ENCODE data around the gene RFX4.

The RFX4 gene

DNA sequence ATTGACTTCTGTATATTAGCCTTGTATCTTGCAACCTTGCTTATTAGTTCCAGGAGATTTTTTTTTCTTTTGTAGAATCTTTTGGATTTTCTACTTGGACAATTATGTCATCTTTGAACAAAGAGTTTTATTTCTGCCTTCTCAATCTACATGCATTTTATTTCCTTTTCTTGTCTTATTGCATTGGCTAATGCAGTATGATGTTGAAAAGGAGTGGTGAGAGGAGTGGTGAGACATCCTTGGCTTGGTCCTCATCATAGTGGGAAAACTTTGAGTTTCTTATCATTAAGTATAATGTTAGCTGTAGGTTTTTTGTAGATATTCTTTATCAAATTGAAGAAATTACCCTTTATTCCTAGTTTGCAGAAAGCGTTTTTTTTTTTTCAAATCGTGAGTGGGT is 80.6 kb downstream of the RFX4 start:
- H3K27ac ChIP-seq = no peak overlapping the region
- no peaks in the 10 kb centered on the region for H3K36me3 ChIP-seq (ENCODE audit: insufficient read depth, low read length)
- no peak overlapping the region for H3K9ac ChIP-seq (ENCODE audit: insufficient read length)
- H3K9me3 ChIP-seq (ENCODE audit: low read depth, low read length) = no peaks in the 10 kb centered on the region; the same call in 1 of the 2 replicates
- no peak for DNase-seq (ENCODE audit: low read depth, low spot score)
- no peak overlapping the region for H3K4me3 ChIP-seq
- TF ChIP-seq EZH2 (IDR thresholded peaks at IDR 0.05) (no peak), FOXP2 (optimal IDR thresholded peaks at IDR 0.05; ENCODE audit: control extremely low read depth, extremely low read length, insufficient read depth) (no peak), POLR2AphosphoS5 (IDR thresholded peaks at IDR 0.05; ENCODE audit: borderline replicate concordance, low read depth, low read length) (no peak)

DNA sequence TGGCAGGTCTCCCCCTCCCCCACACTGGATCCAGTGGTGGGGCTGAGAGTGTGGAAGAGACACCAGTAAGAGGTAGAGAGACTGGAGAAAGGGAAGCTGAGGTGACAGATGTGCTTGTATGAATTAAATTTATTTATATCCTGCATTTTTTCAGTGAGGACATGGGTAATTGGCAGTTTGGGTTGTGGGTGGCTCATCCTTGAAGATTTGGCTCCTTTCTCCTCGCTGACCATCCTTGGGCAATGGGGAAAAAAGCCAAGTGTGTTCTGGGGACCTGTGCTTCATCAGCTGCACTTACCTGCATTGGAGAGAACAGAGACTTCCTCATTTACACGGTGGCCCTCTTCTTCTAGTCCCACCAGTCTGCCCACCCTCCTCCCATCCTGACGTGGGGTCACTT is 86.4 kb downstream of the RFX4 start:
- no peak overlapping the region for H3K4me3 ChIP-seq
- H3K27ac ChIP-seq = no peak overlapping the region
- no peaks in the 10 kb centered on the region for H3K36me3 ChIP-seq (ENCODE audit: insufficient read depth, low read length)
- H3K9me3 ChIP-seq (ENCODE audit: low read depth, low read length) = no peaks in the 10 kb centered on the region
- H3K9ac ChIP-seq (ENCODE audit: insufficient read length) = no peak overlapping the region
- TF ChIP-seq EZH2 (IDR thresholded peaks at IDR 0.05) = no peak
- TF ChIP-seq FOXP2 (optimal IDR thresholded peaks at IDR 0.05; ENCODE audit: control extremely low read depth, extremely low read length, insufficient read depth) = no peak
- no peak for TF ChIP-seq POLR2AphosphoS5 (IDR thresholded peaks at IDR 0.05; ENCODE audit: borderline replicate concordance, low read depth, low read length)
- no peak for DNase-seq (ENCODE audit: low read depth, low spot score)

DNA sequence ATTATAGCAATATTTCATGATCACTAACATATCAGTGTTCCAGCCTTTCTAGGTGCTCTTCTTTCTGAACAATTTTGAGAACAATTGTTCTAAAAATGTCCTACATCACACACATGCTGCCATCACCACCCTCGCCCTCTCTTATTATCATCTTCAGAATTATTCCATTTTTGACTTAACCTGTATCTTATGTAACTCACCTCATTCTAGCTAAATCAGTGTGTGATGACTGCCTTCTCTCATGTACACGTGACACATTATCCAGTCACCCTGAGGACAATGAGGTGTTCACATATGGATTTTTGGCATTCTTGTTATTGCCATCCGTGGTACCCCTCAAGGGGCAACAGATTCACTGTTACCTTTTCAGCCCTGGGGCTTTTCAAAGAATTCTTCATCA is 87.3 kb downstream of the RFX4 start:
- Histone ChIP-seq H3K9ac (ENCODE audit: insufficient read length) (no peak overlapping the region), H3K9me3 (ENCODE audit: low read depth, low read length) (no peaks in the 10 kb centered on the region), H3K4me3 (no peak overlapping the region), H3K36me3 (ENCODE audit: insufficient read depth, low read length) (no peaks in the 10 kb centered on the region), H3K27ac (no peak overlapping the region)
- no peak for TF ChIP-seq FOXP2 (optimal IDR thresholded peaks at IDR 0.05; ENCODE audit: control extremely low read depth, extremely low read length, insufficient read depth)
- TF ChIP-seq POLR2AphosphoS5 (IDR thresholded peaks at IDR 0.05; ENCODE audit: borderline replicate concordance, low read depth, low read length) = no peak
- DNase-seq (ENCODE audit: low read depth, low spot score) = no peak

DNA sequence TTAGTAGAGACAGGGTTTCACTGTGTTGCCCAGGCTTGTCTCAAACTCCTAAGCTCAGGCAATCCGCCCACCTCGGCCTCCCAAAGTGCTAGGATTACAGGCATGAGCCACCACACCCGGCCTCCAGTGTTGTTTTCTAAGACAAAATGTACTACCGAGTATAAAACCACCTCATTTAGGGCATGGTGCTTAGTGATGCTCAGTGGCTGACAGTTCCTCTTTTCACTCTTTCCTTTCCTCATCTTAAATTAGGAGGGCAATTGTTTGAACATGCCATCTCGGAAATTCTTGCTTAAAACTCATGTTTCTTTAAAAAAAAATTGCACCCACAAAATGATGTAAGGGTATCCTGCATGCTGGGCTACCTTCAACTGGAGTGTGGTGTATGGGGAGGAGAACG is 89.0 kb downstream of the RFX4 start:
- DNase-seq (ENCODE audit: low read depth, low spot score) = no peak
- Histone ChIP-seq H3K27ac (no peak overlapping the region), H3K9ac (ENCODE audit: insufficient read length) (no peak overlapping the region), H3K9me3 (ENCODE audit: low read depth, low read length) (no peaks in the 10 kb centered on the region), H3K4me3 (no peak overlapping the region), H3K36me3 (ENCODE audit: insufficient read depth, low read length) (no peaks in the 10 kb centered on the region)
- TF ChIP-seq EZH2 (IDR thresholded peaks at IDR 0.05) (no peak), POLR2AphosphoS5 (IDR thresholded peaks at IDR 0.05; ENCODE audit: borderline replicate concordance, low read depth, low read length) (no peak), FOXP2 (optimal IDR thresholded peaks at IDR 0.05; ENCODE audit: control extremely low read depth, extremely low read length, insufficient read depth) (no peak)

DNA sequence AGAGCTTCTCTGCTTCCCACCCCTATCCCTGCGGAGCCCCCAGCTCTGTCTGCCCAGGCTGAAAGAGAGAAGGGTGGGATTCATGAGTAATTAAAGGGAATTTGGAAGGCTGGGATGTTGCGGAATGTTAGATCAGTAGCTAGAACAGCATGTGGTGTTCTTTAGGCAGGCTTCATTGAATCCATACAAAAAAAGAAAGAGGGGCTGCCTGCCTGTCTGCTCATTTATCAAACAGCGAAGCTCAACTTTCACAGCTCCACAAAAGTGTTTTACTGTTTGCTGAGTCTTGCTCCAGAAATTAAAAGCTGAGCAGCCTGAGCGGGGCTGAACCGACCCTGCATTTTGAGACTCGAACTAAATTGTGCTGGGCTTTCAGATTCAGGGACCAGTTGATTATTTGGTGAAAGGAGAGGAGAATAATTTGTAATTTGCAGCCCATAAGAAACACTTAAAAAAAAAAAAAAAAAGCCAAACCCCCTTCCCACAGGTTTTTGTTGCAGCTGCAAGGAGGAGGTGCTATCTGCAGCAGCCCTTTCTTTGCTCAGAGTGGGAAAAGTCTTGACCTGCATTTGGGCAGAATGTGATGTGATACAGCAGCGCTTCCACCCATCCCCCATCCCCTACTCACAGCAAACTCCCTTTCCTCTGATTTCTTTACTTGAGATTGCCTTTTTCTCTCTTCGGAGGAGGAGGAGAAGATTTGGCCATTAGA is 89.7 kb downstream of the RFX4 start:
- Histone ChIP-seq H3K36me3 (ENCODE audit: insufficient read depth, low read length) (no peaks in the 10 kb centered on the region), H3K27ac (no peak overlapping the region), H3K9ac (ENCODE audit: insufficient read length) (no peak overlapping the region), H3K9me3 (ENCODE audit: low read depth, low read length) (no peaks in the 10 kb centered on the region), H3K4me3 (no peak overlapping the region)
- DNase-seq (ENCODE audit: low read depth, low spot score) = no peak
- TF ChIP-seq POLR2AphosphoS5 (IDR thresholded peaks at IDR 0.05; ENCODE audit: borderline replicate concordance, low read depth, low read length) (no peak), FOXP2 (optimal IDR thresholded peaks at IDR 0.05; ENCODE audit: control extremely low read depth, extremely low read length, insufficient read depth) (no peak), EZH2 (IDR thresholded peaks at IDR 0.05) (no peak)

DNA sequence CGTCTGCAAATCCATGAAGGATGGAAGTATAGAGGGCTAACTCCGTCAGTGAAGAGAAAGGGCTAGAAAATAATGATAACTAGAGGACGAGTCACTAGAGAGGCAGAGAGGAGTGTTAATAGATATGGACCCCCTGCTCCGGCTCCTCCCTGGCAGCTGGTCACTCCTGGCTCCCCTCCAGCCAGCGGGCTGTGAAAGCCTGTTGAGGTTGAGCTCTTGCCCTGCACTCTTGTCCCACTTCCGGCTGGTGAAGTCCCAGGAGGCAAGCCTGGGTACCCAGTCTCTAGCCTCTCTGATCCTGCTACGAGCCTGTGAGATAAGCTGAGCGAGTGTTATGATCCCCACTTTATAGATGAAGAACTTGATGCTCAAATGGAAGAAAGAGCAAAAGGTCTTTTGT is 90.3 kb downstream of the RFX4 start:
- Histone ChIP-seq H3K36me3 (ENCODE audit: insufficient read depth, low read length) (no peaks in the 10 kb centered on the region), H3K9me3 (ENCODE audit: low read depth, low read length) (no peaks in the 10 kb centered on the region), H3K9ac (ENCODE audit: insufficient read length) (no peak overlapping the region), H3K4me3 (no peak overlapping the region), H3K27ac (no peak overlapping the region)
- no peak for DNase-seq (ENCODE audit: low read depth, low spot score)
- no peak for TF ChIP-seq POLR2AphosphoS5 (IDR thresholded peaks at IDR 0.05; ENCODE audit: borderline replicate concordance, low read depth, low read length)
- TF ChIP-seq FOXP2 (optimal IDR thresholded peaks at IDR 0.05; ENCODE audit: control extremely low read depth, extremely low read length, insufficient read depth) = no peak
- TF ChIP-seq EZH2 (IDR thresholded peaks at IDR 0.05) = no peak

DNA sequence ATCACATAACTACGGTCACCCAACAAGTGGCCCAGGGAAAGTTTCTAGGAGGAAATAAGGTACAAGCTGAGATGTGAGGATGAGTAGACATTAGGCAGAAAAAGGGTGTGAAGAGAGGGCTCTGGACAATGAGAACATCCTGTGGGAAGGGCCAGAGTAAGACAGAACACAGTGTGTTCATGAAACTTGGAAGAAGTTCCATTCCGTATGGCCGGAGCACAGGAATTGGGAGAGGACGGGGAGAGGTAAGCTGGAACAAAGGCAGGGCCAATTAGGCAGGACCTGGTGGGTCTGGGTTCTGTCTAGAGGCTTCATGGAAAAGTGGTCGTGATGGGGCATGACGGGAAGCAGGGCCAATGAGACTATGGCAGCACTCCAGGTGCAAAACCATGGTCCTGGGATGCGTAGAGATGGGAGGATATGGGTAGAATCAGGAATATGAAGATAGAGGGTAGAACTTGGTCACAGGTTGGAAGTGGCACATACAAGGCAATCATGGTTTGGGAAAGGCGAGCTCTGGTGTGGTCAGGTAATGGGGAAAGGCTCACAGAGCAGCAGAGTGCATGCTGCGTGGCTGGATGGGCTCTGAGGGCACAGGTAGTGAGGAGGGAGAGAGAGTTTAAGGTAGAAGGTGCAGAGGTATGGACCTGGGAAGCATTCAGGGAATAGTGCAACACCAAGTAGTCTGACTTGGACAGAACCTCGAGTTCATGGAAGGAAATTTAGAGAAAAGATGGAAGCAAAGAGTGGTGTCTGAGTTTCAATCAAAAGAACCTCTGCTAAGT is 93.0 kb downstream of the RFX4 start:
- no peak for DNase-seq (ENCODE audit: low read depth, low spot score)
- Histone ChIP-seq H3K27ac (no peak overlapping the region), H3K36me3 (ENCODE audit: insufficient read depth, low read length) (no peaks in the 10 kb centered on the region), H3K9me3 (ENCODE audit: low read depth, low read length) (no peaks in the 10 kb centered on the region), H3K9ac (ENCODE audit: insufficient read length) (no peak overlapping the region), H3K4me3 (no peak overlapping the region)
- no peak for TF ChIP-seq EZH2 (IDR thresholded peaks at IDR 0.05)
- TF ChIP-seq FOXP2 (optimal IDR thresholded peaks at IDR 0.05; ENCODE audit: control extremely low read depth, extremely low read length, insufficient read depth) = no peak
- no peak for TF ChIP-seq POLR2AphosphoS5 (IDR thresholded peaks at IDR 0.05; ENCODE audit: borderline replicate concordance, low read depth, low read length)

DNA sequence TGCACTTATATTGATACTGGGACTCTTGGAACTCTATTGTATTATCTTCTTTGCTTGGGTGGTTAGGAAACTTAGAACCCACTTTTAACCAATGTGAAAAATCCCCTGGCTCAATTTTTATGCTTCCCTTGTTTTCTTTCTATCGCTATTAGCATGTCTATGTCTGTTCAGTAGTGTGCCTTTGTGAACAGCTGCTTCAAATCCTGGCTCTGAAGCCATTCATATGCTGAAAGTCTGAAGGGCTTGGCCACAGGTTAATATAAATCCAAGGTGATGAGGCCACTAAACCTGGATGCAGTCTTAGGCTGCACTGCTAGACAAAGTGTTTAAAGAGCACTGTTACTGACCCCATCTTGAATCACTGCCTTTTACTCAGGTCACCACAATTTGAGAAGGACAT is 96.8 kb downstream of the RFX4 start:
- Histone ChIP-seq H3K4me3 (no peak overlapping the region), H3K36me3 (ENCODE audit: insufficient read depth, low read length) (no peaks in the 10 kb centered on the region), H3K9ac (ENCODE audit: insufficient read length) (no peak overlapping the region), H3K9me3 (ENCODE audit: low read depth, low read length) (no peaks in the 10 kb centered on the region), H3K27ac (no peak overlapping the region)
- DNase-seq (ENCODE audit: low read depth, low spot score) = no peak
- TF ChIP-seq POLR2AphosphoS5 (IDR thresholded peaks at IDR 0.05; ENCODE audit: borderline replicate concordance, low read depth, low read length) (no peak), FOXP2 (optimal IDR thresholded peaks at IDR 0.05; ENCODE audit: control extremely low read depth, extremely low read length, insufficient read depth) (no peak), EZH2 (IDR thresholded peaks at IDR 0.05) (no peak)

Measured in SK-N-MC (cell line).